Vagina (tissue), 2 donors: ENCODE measurements around the gene PBXIP1. TPM values are rescaled to one million over a fixed set of nuclear protein-coding genes. Genes with fewer than 3 reads are reported as not detected.
"Not testable (repeated sequence)": the region's sequence is repeated elsewhere in the genome, so short reads cannot be mapped to it uniquely, and the experiment has no call there.

ENCODE experiments used
- DNase-seq, 2 donors: peaks; one replicate each; pipeline ENCODE4 v3.0.0-alpha.2; 2017; ENCODE audit errors: extremely low spot score in 2 of 2
- H3K27ac ChIP-seq: fragments of 200-600 bp; sonication (generic); one replicate; pipeline ENCODE4 v1.5.1; 2019
- H3K27me3 ChIP-seq: fragments of 200-600 bp; sonication (generic); one replicate; pipeline ENCODE4 v1.5.1; 2019
- H3K36me3 ChIP-seq, 2 donors: fragments of 200-600 bp; sonication (generic); one replicate each; pipeline ENCODE4 v1.5.1; 2017 to 2019
- H3K4me1 ChIP-seq: fragments of 200-600 bp; sonication (generic); one replicate; pipeline ENCODE4 v1.5.1; 2019
- H3K4me3 ChIP-seq, 2 donors: fragments of 200-600 bp; sonication (generic); 1 replicate in 1 of 2; 2 replicates in 1 of 2; pipeline ENCODE4 v1.5.1; 2016 to 2019
- H3K9me3 ChIP-seq: fragments of 200-600 bp; sonication (generic); one replicate; pipeline ENCODE4 v1.5.1; 2019
- CTCF ChIP-seq, 3 experiments: fragments of 450-650 bp in 2 of 3; fragments of 200-600 bp in 1 of 3; sonication (generic) in 1 of 3; IDR thresholded peaks; one replicate each; pipeline ENCODE4 v1.5.1; 2017 to 2019; ENCODE audit warnings: antibody characterized with exemption in 3 of 3, mild to moderate bottlenecking in 2 of 3, moderate library complexity in 2 of 3
- POLR2A ChIP-seq, 2 donors: fragments of 450-650 bp; IDR thresholded peaks; one replicate each; pipeline ENCODE4 v1.6.1; 2017; ENCODE audit warnings: antibody characterized with exemption in 2 of 2, mild to moderate bottlenecking in 2 of 2, moderate library complexity in 2 of 2
- POLR2AphosphoS5 ChIP-seq, 2 donors: sonication (generic); formaldehyde crosslinking; IDR thresholded peaks; one replicate each; pipeline ENCODE4 v1.9.0; 2017; ENCODE audit warnings: antibody characterized with exemption in 2 of 2, mild to moderate bottlenecking in 2 of 2, low read depth in 1 of 2; ENCODE audit not compliant: insufficient read depth in 1 of 2
- intact Hi-C: fragments of 100-400 bp; cut with DNase I; formaldehyde crosslinking; loops from one replicate; pipeline ENCODE4 v1.15.1; 2023
- total RNA-seq: library from RNA; depleted of rRNA; stranded (reverse); fragments of >200 nt; gene quantifications from one replicate; pipeline ENCODE4 v1.2.3, GENCODE V29; 2016

The PBXIP1 gene
- total RNA-seq, 1 donor from 2014 or later = 56.5 TPM

GRCh38 chr1:154998818-154999570 lies 43.1 kb upstream of the PBXIP1 start:
- DNase-seq = no peak
- peak overlapping the region; percentile 99 for H3K27ac ChIP-seq
- H3K9me3 ChIP-seq = no peaks in the 10 kb centered on the region
- H3K4me3 ChIP-seq = peak overlapping the region; percentile 84 to 85
- intact Hi-C loops = no loop called here
- no peaks in the 10 kb centered on the region for H3K36me3 ChIP-seq
- peaks cover 30% of the 10 kb centered on the region for H3K4me1 ChIP-seq
- peak; percentile 62 to 83 (median 77) for TF ChIP-seq CTCF (IDR thresholded peaks at IDR 0.05)
- TF ChIP-seq POLR2AphosphoS5 (IDR thresholded peaks at IDR 0.05; ENCODE audit: insufficient read depth in 1 of 2, low read depth in 1 of 2) = peak; percentile 24 to 54
- TF ChIP-seq POLR2A (IDR thresholded peaks at IDR 0.05) = no peak
- H3K27me3 ChIP-seq = no peaks in the 10 kb centered on the region

GRCh38 chr1:154998201-154998780 lies 42.4 kb upstream of the PBXIP1 start:
- Histone ChIP-seq H3K4me3 (no peak overlapping the region), H3K9me3 (no peaks in the 10 kb centered on the region), H3K4me1 (peaks cover 25% of the 10 kb centered on the region), H3K36me3 (no peaks in the 10 kb centered on the region), H3K27me3 (no peaks in the 10 kb centered on the region), H3K27ac (peak overlapping the region; percentile 99)
- TF ChIP-seq POLR2AphosphoS5 (IDR thresholded peaks at IDR 0.05; ENCODE audit: insufficient read depth in 1 of 2, low read depth in 1 of 2) (no peak), CTCF (IDR thresholded peaks at IDR 0.05) (no peak), POLR2A (IDR thresholded peaks at IDR 0.05) (no peak)
- no peak for DNase-seq
- intact Hi-C loops = no loop called here

DNA sequence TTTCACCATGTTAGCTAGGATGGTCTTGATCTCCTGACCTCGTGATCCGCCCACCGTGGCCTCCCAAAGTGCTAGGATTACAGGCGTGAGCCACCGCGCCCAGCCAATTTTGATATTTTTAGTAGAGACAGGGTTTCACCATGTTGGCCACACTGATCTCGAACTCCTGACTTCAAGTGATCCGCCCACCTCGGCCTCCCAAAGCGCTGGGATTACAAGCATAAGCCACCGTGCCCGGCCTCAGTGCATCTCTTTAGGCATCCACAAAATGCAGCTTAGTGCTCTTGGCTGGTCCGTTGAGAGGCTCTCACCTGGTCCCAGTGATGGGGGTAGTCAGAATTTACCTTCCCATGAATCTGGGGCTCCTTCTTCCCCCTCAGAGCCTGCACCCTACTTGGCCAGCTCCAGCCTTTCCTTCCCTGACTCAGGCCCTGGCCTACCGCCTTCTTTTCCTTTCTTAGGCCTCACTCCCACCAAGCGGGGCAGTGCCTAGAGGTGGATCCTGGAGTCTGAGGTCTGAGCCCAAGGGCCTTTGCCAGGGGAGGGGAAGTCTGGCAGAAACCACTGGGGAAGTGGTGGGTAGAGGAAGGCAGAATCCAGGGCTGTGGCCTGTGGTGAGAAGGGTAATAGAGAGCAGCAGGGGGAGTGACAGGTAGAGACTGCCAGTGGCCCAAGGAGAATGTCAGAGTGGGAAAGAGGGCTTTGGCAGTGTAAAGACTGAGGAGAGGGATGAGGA lies 41.2 kb upstream of the PBXIP1 start:
- Histone ChIP-seq H3K9me3 (no peaks in the 10 kb centered on the region), H3K4me1 (peaks cover 25% of the 10 kb centered on the region), H3K4me3 (no peak overlapping the region), H3K27me3 (no peaks in the 10 kb centered on the region), H3K36me3 (no peaks in the 10 kb centered on the region), H3K27ac (no peak overlapping the region)
- intact Hi-C loops = no loop called here
- DNase-seq = no peak
- no peak for TF ChIP-seq POLR2AphosphoS5 (IDR thresholded peaks at IDR 0.05; ENCODE audit: insufficient read depth in 1 of 2, low read depth in 1 of 2)
- no peak for TF ChIP-seq POLR2A (IDR thresholded peaks at IDR 0.05)
- no peak for TF ChIP-seq CTCF (IDR thresholded peaks at IDR 0.05)

GRCh38 chr1:154995301-154995983 lies 39.5 kb upstream of the PBXIP1 start:
- H3K27ac ChIP-seq, DNase-seq, H3K27me3 ChIP-seq, H3K4me3 ChIP-seq, intact Hi-C loops, H3K9me3 ChIP-seq, H3K36me3 ChIP-seq: not testable (repeated sequence)
- peak in 1 of 2 donors; percentile 48 for TF ChIP-seq POLR2AphosphoS5 (IDR thresholded peaks at IDR 0.05; ENCODE audit: insufficient read depth in 1 of 2, low read depth in 1 of 2)
- H3K4me1 ChIP-seq = peaks cover 25% of the 10 kb centered on the region

- Histone ChIP-seq H3K27me3 (no peaks in the 10 kb centered on the region), H3K4me3 (no peak overlapping the region), H3K4me1 (peaks cover 19% of the 10 kb centered on the region), H3K27ac (no peak overlapping the region), H3K9me3 (no peaks in the 10 kb centered on the region), H3K36me3 (peaks cover 0 to 9% of the 10 kb centered on the region in 2 donors)
- DNase-seq = no peak
- intact Hi-C loops = no loop called here
- no peak for TF ChIP-seq CTCF (IDR thresholded peaks at IDR 0.05)
- no peak for TF ChIP-seq POLR2AphosphoS5 (IDR thresholded peaks at IDR 0.05; ENCODE audit: insufficient read depth in 1 of 2, low read depth in 1 of 2)
- no peak for TF ChIP-seq POLR2A (IDR thresholded peaks at IDR 0.05)
Observed at GRCh38 chr1:154994591-154994990, 38.7 kb upstream of the PBXIP1 start.
